PC-3 (cell line): ENCODE data around the gene AGBL3. TPM values are rescaled to one million over a fixed set of nuclear protein-coding genes. Genes with fewer than 3 reads are reported as not detected.

Experiments used
- ATAC-seq: fragments of 200-7000 bp; cut with Tn5 transposase; 2 replicates; pipeline ENCODE4 v1.9.1; 2020; ENCODE audit warnings: mild to moderate bottlenecking, moderate library complexity
- BruUV-seq: library from RNA; stranded (reverse); fragments of 400-500 nt; replicated peaks from 2 replicates; lab custom pipeline; 2021; lab: Mats Ljungman, UMichigan
- CTCF ChIA-PET: fragments of 300-600 bp; sonication (Branson Sonifier 250); formaldehyde crosslinking; loops from one replicate; lab custom pipeline; 2022; ENCODE audit warnings: antibody characterized with exemption; lab: Charles Lee
- POLR2A ChIA-PET: fragments of 300-600 bp; sonication (Branson Sonifier 250); formaldehyde crosslinking; loops from one replicate; lab custom pipeline; 2022; ENCODE audit warnings: antibody characterized with exemption; ENCODE audit not compliant: unreplicated experiment; lab: Charles Lee
- DNase-seq: peaks from one replicate; pipeline ENCODE4 v3.0.0-alpha.2; 2015
- H2AFZ ChIP-seq: fragments of 300-600 bp; sonication (generic); 2 replicates; pipeline ENCODE4 v1.6.0; 2016; ENCODE audit warnings: antibody characterized with exemption, low read length
- H3F3A ChIP-seq: fragments of 300-600 bp; sonication (generic); one replicate; pipeline ENCODE4 v1.6.0; 2017; ENCODE audit warnings: antibody characterized with exemption, low read length, control low read depth, mild to moderate bottlenecking; ENCODE audit not compliant: unreplicated experiment
- H3K27ac ChIP-seq: fragments of 300-600 bp; sonication (generic); 2 replicates; pipeline ENCODE4 v1.5.1; 2016; ENCODE audit warnings: mild to moderate bottlenecking, low read length
- H3K27me3 ChIP-seq: fragments of 300-600 bp; sonication (generic); 2 replicates; pipeline ENCODE4 v1.6.1; 2016; ENCODE audit warnings: low read length, mixed read lengths
- H3K36me3 ChIP-seq: fragments of 300-600 bp; sonication (generic); 2 replicates; pipeline ENCODE4 v1.6.1; 2016; ENCODE audit warnings: low read depth, mixed run types, low read length, mixed read lengths
- H3K4me1 ChIP-seq: fragments of 300-600 bp; sonication (generic); 2 replicates; pipeline ENCODE4 v1.5.1; 2016; ENCODE audit warnings: low read length; ENCODE audit not compliant: insufficient read depth
- H3K4me2 ChIP-seq: fragments of 300-600 bp; sonication (generic); 2 replicates; pipeline ENCODE4 v1.6.0; 2016; ENCODE audit warnings: low read length
- H3K4me3 ChIP-seq: fragments of 300-600 bp; sonication (generic); 2 replicates; pipeline ENCODE4 v1.5.1; 2016; ENCODE audit warnings: mild to moderate bottlenecking, low read length, mixed read lengths
- H3K79me2 ChIP-seq: fragments of 300-600 bp; sonication (generic); 2 replicates; pipeline ENCODE4 v1.6.1; 2017; ENCODE audit warnings: low read length, mixed read lengths
- H3K9ac ChIP-seq: fragments of 300-600 bp; sonication (generic); 2 replicates; pipeline ENCODE4 v1.6.0; 2016; ENCODE audit warnings: mild to moderate bottlenecking, low read length
- H3K9me2 ChIP-seq: fragments of 300-600 bp; sonication (generic); replicated peaks from 2 replicates; pipeline ENCODE4 v1.6.1; 2016; ENCODE audit warnings: mixed run types, low read length, mixed read lengths
- H3K9me3 ChIP-seq: fragments of 300-600 bp; sonication (generic); 2 replicates; pipeline ENCODE4 v1.6.1; 2016; ENCODE audit warnings: low read length, mixed read lengths
- H4K20me1 ChIP-seq: fragments of 300-600 bp; sonication (generic); 2 replicates; pipeline ENCODE4 v1.6.1; 2016; ENCODE audit warnings: low read length, mixed read lengths
- EZH2 ChIP-seq: fragments of 300-600 bp; sonication (generic); IDR thresholded peaks from one replicate; pipeline ENCODE4 v1.6.1; 2017; ENCODE audit warnings: antibody characterized with exemption, mild to moderate bottlenecking, low read length; ENCODE audit not compliant: unreplicated experiment
- EZH2phosphoT487 ChIP-seq: fragments of 300-600 bp; sonication (generic); IDR thresholded peaks from 2 replicates; pipeline ENCODE4 v1.6.1; 2018; ENCODE audit warnings: mild to moderate bottlenecking, antibody characterized with exemption, low read length, borderline replicate concordance
- intact Hi-C: fragments of 100-400 bp; cut with micrococcal nuclease; formaldehyde crosslinking; loops from 2 replicates; pipeline ENCODE4 v1.9.0; 2023
- total RNA-seq: library from RNA; depleted of rRNA; stranded (reverse); fragments of >200 nt; gene quantifications from 2 replicates; pipeline ENCODE4 v1.2.3, GENCODE V29; 2014
- TF ChIP-seq, protein P1 (sequence below): fragments of 300-600 bp; sonication (generic); conservative IDR thresholded peaks from 2 replicates; pipeline ENCODE4 v1.5.1; 2017; ENCODE audit warnings: antibody characterized with exemption, low read depth, mild to moderate bottlenecking, low read length

Gene AGBL3
- total RNA-seq, 1 experiment from 2014 or later: 2.5 TPM

DNA sequence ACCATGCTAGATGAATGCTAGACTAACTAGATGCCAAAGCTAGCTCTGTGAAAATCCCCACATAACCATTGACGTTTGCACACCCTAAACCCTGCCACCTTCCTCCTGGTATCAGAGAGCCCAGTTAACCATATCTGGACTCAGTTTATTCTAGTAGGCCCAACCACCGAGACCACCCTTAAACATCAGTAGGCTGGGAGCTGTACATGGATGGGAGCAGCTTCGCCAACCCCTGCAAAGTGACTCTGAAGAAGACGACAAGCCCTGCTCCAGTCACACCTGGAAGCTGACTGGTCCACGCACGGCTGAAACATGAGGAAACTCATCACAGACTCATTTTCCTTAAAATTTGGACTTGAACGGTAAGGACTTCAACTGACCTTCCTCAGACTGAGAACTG lies 188.6 kb downstream of the AGBL3 start:
- no peak overlapping the region for H3K4me2 ChIP-seq
- intact Hi-C loops: loop anchor here (5.0 to 10.0 kb wide), 3 partner anchors 77 to 530 kb away; partner anchors contain the start of gene BPGM
- no peak for TF ChIP-seq EZH2
- TF ChIP-seq, protein P1, sequence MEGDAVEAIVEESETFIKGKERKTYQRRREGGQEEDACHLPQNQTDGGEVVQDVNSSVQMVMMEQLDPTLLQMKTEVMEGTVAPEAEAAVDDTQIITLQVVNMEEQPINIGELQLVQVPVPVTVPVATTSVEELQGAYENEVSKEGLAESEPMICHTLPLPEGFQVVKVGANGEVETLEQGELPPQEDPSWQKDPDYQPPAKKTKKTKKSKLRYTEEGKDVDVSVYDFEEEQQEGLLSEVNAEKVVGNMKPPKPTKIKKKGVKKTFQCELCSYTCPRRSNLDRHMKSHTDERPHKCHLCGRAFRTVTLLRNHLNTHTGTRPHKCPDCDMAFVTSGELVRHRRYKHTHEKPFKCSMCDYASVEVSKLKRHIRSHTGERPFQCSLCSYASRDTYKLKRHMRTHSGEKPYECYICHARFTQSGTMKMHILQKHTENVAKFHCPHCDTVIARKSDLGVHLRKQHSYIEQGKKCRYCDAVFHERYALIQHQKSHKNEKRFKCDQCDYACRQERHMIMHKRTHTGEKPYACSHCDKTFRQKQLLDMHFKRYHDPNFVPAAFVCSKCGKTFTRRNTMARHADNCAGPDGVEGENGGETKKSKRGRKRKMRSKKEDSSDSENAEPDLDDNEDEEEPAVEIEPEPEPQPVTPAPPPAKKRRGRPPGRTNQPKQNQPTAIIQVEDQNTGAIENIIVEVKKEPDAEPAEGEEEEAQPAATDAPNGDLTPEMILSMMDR: no peak
- TF ChIP-seq EZH2phosphoT487: no peak
- H2AFZ ChIP-seq: no peak overlapping the region
- no peaks in the 10 kb centered on the region for H3K27me3 ChIP-seq
- no peaks in the 10 kb centered on the region for H4K20me1 ChIP-seq
- H3K9ac ChIP-seq: no peak overlapping the region
- H3K9me2 ChIP-seq: no peaks in the 10 kb centered on the region
- H3K79me2 ChIP-seq: peaks cover 3% of the 10 kb centered on the region; the same call in 1 of the 2 replicates
- H3K9me3 ChIP-seq: peaks cover 1% of the 10 kb centered on the region; the same call in 1 of the 2 replicates
- no peaks in the 10 kb centered on the region for H3F3A ChIP-seq
- ChIA-PET POLR2A (no interaction called here), CTCF (no interaction called here)
- no peak for ATAC-seq
- peaks cover 19% of the 10 kb centered on the region for H3K4me1 ChIP-seq
- H3K36me3 ChIP-seq: no peaks in the 10 kb centered on the region
- no peak for DNase-seq
- no peak overlapping the region for H3K4me3 ChIP-seq
- no peak overlapping the region for H3K27ac ChIP-seq
- no TSS peak for BruUV-seq

GRCh38 chr7:135175931-135176330 lies 189.6 kb downstream of the AGBL3 start:
- DNase-seq: no peak
- CTCF ChIA-PET: no interaction called here
- no peak overlapping the region for H3K4me2 ChIP-seq

More at GRCh38 chr7:135175931-135176330, 189.6 kb downstream of the AGBL3 start:
- intact Hi-C loops: loop anchor here (10.0 kb wide), 1 partner anchor 531 kb away; the partner anchor contains the start of gene BPGM
- Histone ChIP-seq H3K9me3 (peaks cover 8% of the 10 kb centered on the region), H3K27ac (no peak overlapping the region), H3K9ac (no peak overlapping the region), H3F3A (no peaks in the 10 kb centered on the region), H3K4me3 (no peak overlapping the region), H4K20me1 (no peaks in the 10 kb centered on the region), H3K9me2 (no peaks in the 10 kb centered on the region), H3K27me3 (no peaks in the 10 kb centered on the region), H3K4me1 (peaks cover 19% of the 10 kb centered on the region), H2AFZ (no peak overlapping the region), H3K36me3 (peaks cover 2% of the 10 kb centered on the region; the same call in 1 of the 2 replicates), H3K79me2 (no peaks in the 10 kb centered on the region)
- ATAC-seq: no peak
- TF ChIP-seq EZH2phosphoT487 (no peak), EZH2 (no peak)
- TF ChIP-seq, protein P1: no peak
- no TSS peak for BruUV-seq
- POLR2A ChIA-PET: no interaction called here
